ENCODE results near the gene SFRP5. TPM values are rescaled to one million over a fixed set of nuclear protein-coding genes. Genes with fewer than 3 reads are reported as not detected.

Gene SFRP5
- total and polyA plus RNA-seq, 10 donors: 0.09 to 3.6 TPM; not detected in 8

DNA sequence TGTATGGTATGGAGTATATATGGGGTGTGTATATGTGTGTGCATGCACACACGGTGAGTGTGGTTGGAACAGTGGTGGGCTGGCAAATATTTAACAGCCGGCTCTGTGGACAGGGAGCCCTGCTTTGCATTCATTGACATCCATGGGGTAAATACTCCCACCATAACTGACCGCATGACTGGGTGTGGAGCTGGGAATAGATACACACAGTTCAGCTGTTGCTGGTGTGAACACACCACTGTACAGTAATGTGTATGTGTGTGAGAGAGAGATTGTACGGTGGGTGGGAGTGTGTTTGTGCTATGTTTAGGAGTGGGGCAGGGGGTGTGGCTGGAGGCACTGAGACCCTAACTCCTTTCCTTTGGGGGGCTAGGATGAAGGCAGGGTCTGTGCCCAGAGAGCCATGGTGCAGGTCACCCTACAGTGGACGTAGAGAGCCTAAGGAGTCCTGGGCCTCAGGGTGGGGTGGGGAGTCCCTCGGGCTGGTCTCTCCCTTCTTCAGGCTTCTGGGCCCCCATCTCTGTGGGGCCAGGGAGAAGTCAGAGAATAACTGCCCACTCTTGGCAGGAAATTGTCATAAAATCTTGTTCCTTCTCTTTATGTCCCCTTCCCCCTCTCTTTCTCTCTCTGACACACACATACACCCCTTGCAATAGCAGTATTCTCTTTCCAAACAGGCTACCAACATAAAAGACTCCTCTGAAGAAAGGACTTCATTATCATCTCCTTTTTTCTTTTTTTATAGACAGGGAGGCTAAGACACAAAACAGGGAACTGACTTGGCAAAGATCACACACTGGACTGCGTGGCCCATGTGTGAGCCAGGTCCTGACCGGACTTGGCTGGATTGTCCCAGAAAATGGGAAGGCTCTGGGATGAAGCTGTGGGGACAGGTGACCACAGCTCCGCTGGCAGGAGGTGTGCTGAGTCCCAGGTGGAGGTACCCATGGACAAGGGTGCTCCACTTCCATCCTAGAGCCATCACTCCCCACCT lies 3.2 kb downstream of the SFRP5 start:
- WGBS, 5 donors: 77 to 89% (median 84%) methylated on average over 9 of the region's 9 CpGs

DNA sequence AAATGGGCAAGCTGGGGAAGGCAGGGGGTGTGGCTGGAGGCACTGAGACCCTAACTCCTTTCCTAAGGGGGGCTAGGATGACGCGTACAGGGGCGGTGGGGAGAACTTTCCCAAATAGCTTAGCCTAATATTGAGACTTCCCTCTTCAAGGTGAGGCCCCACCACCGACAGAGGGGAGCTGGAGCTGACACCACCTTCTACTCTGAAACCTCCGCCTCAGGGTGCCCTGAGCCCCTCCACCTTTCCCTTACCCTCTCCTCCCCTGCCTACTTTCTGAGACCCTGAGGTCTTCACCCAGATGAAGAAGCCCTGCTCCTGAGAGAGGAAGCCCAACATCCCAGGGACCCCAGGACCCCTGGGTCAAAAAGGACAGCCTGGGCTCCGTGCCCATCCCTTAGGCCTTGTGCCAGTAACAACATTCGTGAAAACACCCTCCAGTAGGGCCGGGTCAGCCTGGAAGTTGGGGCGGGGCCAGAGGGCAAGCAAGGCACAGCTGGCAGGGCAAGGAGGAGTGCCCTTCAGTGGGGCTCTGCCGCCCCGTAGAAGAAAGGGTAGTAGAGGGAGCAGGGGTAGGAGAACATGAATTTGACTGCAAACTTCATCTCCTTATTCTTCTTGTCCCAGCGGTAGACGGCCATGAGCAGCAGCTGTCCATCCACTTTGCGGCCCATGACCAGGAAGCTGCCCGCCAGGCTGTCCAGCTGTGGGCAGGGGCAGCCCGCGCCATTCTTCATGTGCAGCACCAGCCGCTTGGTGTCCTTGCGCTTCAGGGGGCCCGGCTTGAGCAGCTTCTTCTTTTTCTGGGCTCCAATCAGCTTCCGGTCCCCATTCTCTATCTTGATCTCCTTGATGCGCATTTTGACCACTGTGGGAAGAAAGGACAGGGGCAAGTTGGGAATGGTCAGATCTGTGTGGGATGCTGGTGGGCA lies 4.5 kb downstream of the SFRP5 start:
- no peak overlapping the region for H3K27ac ChIP-seq
- H3K9me3 ChIP-seq: no peaks in the 10 kb centered on the region
- 87 to 92% (median 90%) methylated on average over 19 to 22 of the region's 22 CpGs for WGBS, 5 donors
- peaks cover 0 to 23% (median 5%) of the 10 kb centered on the region in 6 donors for H3K36me3 ChIP-seq
- H3K4me3 ChIP-seq: no peak overlapping the region
- H3K27me3 ChIP-seq (replicated peaks in 1 of 7): peaks cover 0 to 33% (median 26%) of the 10 kb centered on the region in 7 donors
- no peak for DNase-seq
- peaks cover 3 to 18% (median 13%) of the 10 kb centered on the region in 6 donors for H3K4me1 ChIP-seq
- intact Hi-C loops (cut with DNase I; ENCODE audit: low total_unique reads): no loop called here
- no peak for TF ChIP-seq POLR2A (IDR thresholded peaks at IDR 0.05)
- TF ChIP-seq, protein P1, sequence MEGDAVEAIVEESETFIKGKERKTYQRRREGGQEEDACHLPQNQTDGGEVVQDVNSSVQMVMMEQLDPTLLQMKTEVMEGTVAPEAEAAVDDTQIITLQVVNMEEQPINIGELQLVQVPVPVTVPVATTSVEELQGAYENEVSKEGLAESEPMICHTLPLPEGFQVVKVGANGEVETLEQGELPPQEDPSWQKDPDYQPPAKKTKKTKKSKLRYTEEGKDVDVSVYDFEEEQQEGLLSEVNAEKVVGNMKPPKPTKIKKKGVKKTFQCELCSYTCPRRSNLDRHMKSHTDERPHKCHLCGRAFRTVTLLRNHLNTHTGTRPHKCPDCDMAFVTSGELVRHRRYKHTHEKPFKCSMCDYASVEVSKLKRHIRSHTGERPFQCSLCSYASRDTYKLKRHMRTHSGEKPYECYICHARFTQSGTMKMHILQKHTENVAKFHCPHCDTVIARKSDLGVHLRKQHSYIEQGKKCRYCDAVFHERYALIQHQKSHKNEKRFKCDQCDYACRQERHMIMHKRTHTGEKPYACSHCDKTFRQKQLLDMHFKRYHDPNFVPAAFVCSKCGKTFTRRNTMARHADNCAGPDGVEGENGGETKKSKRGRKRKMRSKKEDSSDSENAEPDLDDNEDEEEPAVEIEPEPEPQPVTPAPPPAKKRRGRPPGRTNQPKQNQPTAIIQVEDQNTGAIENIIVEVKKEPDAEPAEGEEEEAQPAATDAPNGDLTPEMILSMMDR (IDR thresholded peaks at IDR 0.05 in 8 of 11, conservative IDR thresholded peaks at IDR 0.05 in 3 of 11): no peak
- TF ChIP-seq POLR2AphosphoS5 (IDR thresholded peaks at IDR 0.05): peak in 1 of 3 donors; percentile 7

More for the DNA sequence above, 3.2 kb downstream of the SFRP5 start:
- Histone ChIP-seq H3K4me1 (peaks cover 3 to 18% (median 13%) of the 10 kb centered on the region in 6 donors), H3K4me3 (no peak overlapping the region), H3K27me3 (replicated peaks in 1 of 7) (peaks cover 0 to 46% (median 30%) of the 10 kb centered on the region in 7 donors), H3K27ac (no peak overlapping the region), H3K9me3 (no peaks in the 10 kb centered on the region), H3K36me3 (peaks cover 0 to 12% (median 0%) of the 10 kb centered on the region in 6 donors)
- TF ChIP-seq, protein P1 (IDR thresholded peaks at IDR 0.05 in 8 of 11, conservative IDR thresholded peaks at IDR 0.05 in 3 of 11): no peak
- no peak for TF ChIP-seq POLR2AphosphoS5 (IDR thresholded peaks at IDR 0.05)
- TF ChIP-seq POLR2A (IDR thresholded peaks at IDR 0.05): no peak
- intact Hi-C loops (cut with DNase I; ENCODE audit: low total_unique reads): no loop called here
- DNase-seq: no peak

DNA sequence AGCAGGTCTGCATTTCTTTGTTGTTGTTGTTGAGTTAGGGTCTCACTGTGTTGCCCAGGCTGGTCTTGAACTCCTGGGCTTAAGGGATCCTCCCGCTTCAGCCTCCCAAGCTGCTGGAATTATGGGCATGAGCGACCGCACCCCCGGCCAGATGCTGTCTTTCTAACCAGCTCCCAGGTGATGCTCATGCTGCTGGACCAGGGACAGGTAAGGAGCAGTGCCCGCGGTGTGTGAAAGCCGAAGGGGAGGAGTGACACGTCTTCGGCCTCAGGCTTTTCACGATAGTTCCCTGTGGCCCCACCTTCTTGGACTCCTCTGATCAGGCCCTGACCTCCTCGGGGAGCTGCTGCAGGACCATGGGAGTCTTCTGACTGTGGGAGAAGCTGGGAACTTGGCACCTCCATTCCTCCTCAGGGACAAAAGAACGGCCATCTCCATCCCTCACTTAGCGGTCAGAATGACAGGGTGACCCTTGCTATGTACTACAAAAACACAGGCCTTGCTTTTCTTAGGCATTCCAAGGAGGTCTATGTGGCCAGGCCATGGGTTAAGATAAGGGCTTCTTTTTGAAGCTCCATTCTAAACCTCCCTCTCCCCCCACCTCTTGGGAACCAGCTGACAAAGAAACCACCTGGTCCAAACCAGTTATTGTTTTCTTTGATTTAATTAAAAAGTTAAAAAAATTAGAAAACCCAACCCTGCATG lies 5.5 kb downstream of the SFRP5 start:
- no peak overlapping the region for H3K4me3 ChIP-seq
- WGBS, 5 donors: 89 to 94% (median 92%) methylated on average over 10 to 13 of the region's 13 CpGs
- peaks cover 1 to 10% (median 6%) of the 10 kb centered on the region in 6 donors for H3K4me1 ChIP-seq
- intact Hi-C loops (cut with DNase I; ENCODE audit: low total_unique reads): no loop called here
- TF ChIP-seq, protein P1 (IDR thresholded peaks at IDR 0.05 in 8 of 11, conservative IDR thresholded peaks at IDR 0.05 in 3 of 11): no peak
- TF ChIP-seq POLR2AphosphoS5 (IDR thresholded peaks at IDR 0.05): no peak
- TF ChIP-seq POLR2A (IDR thresholded peaks at IDR 0.05): no peak
- no peaks in the 10 kb centered on the region for H3K9me3 ChIP-seq
- DNase-seq: no peak
- peaks cover 0 to 33% (median 14%) of the 10 kb centered on the region in 6 donors for H3K36me3 ChIP-seq
- H3K27ac ChIP-seq: no peak overlapping the region
- peaks cover 0 to 23% (median 16%) of the 10 kb centered on the region in 7 donors for H3K27me3 ChIP-seq (replicated peaks in 1 of 7)

All from spleen (tissue), 11 donors.